ENCODE data around the gene CENPC.
"Not testable (repeated sequence)": the region's sequence is repeated elsewhere in the genome, so short reads cannot be mapped to it uniquely, and the experiment has no call there.

CENPC gene

GRCh38 chr4:67460574-67460973, 84.7 kb downstream of the CENPC start:
- no peak for DNase-seq (ENCODE audit: low read depth)
- H3K4me3 ChIP-seq (ENCODE audit: low read depth, low read length): no peak overlapping the region
- TF ChIP-seq MAX (IDR thresholded peaks at IDR 0.05; ENCODE audit: low read depth, low read length) (no peak), MYC (IDR thresholded peaks at IDR 0.05; ENCODE audit: low read depth, low read length) (no peak), CTCF (IDR thresholded peaks at IDR 0.05; ENCODE audit: low read depth, low read length) (no peak), POLR2A (IDR thresholded peaks at IDR 0.05; ENCODE audit: extremely low read depth, insufficient read length) (no peak)

GRCh38 chr4:67459164-67459563, 86.1 kb downstream of the CENPC start:
- H3K4me3 ChIP-seq (ENCODE audit: low read depth, low read length): no peak overlapping the region
- TF ChIP-seq MYC (IDR thresholded peaks at IDR 0.05; ENCODE audit: low read depth, low read length): no peak
- no peak for DNase-seq (ENCODE audit: low read depth)

- H3K4me3 ChIP-seq (ENCODE audit: low read depth, low read length): no peak overlapping the region
- DNase-seq (ENCODE audit: low read depth): no peak
- no peak for TF ChIP-seq CTCF (IDR thresholded peaks at IDR 0.05; ENCODE audit: low read depth, low read length)
- TF ChIP-seq MYC (IDR thresholded peaks at IDR 0.05; ENCODE audit: low read depth, low read length): no peak
Measured at GRCh38 chr4:67456577-67457196, 88.6 kb downstream of the CENPC start.

GRCh38 chr4:67452846-67453205, 92.5 kb downstream of the CENPC start:
- not testable (repeated sequence) for DNase-seq (ENCODE audit: low read depth); H3K4me3 ChIP-seq (ENCODE audit: low read depth, low read length)

GRCh38 chr4:67452100-67452845, 93.0 kb downstream of the CENPC start:
- H3K4me3 ChIP-seq (ENCODE audit: low read depth, low read length): no peak overlapping the region
- DNase-seq (ENCODE audit: low read depth): no peak
- TF ChIP-seq CTCF (IDR thresholded peaks at IDR 0.05; ENCODE audit: low read depth, low read length): no peak
- TF ChIP-seq MAX (IDR thresholded peaks at IDR 0.05; ENCODE audit: low read depth, low read length): no peak
- TF ChIP-seq MYC (IDR thresholded peaks at IDR 0.05; ENCODE audit: low read depth, low read length): no peak
- TF ChIP-seq POLR2A (IDR thresholded peaks at IDR 0.05; ENCODE audit: extremely low read depth, insufficient read length): no peak

- H3K4me3 ChIP-seq (ENCODE audit: low read depth, low read length): no peak overlapping the region
- DNase-seq (ENCODE audit: low read depth): no peak
- no peak for TF ChIP-seq MAX (IDR thresholded peaks at IDR 0.05; ENCODE audit: low read depth, low read length)
- no peak for TF ChIP-seq CTCF (IDR thresholded peaks at IDR 0.05; ENCODE audit: low read depth, low read length)
- no peak for TF ChIP-seq MYC (IDR thresholded peaks at IDR 0.05; ENCODE audit: low read depth, low read length)
- no peak for TF ChIP-seq POLR2A (IDR thresholded peaks at IDR 0.05; ENCODE audit: extremely low read depth, insufficient read length)
Measured at GRCh38 chr4:67451464-67451863, 93.8 kb downstream of the CENPC start.

- no peak overlapping the region for H3K4me3 ChIP-seq (ENCODE audit: low read depth, low read length)
- DNase-seq (ENCODE audit: low read depth): no peak
- TF ChIP-seq MYC (IDR thresholded peaks at IDR 0.05; ENCODE audit: low read depth, low read length) (no peak), CTCF (IDR thresholded peaks at IDR 0.05; ENCODE audit: low read depth, low read length) (no peak), POLR2A (IDR thresholded peaks at IDR 0.05; ENCODE audit: extremely low read depth, insufficient read length) (no peak), MAX (IDR thresholded peaks at IDR 0.05; ENCODE audit: low read depth, low read length) (no peak)
Measured at GRCh38 chr4:67448621-67449020, 96.7 kb downstream of the CENPC start.

Measured in NB4 (cell line).